GM15510 (cell line): ENCODE measurements around the gene COX6B1.
A peak's percentile ranks its signal among the peaks of the same experiment; 100 is the strongest.

Experiments used
- POLR2A ChIP-seq: IDR thresholded peaks from 3 replicates; pipeline ENCODE4 v1.6.1; 2011; ENCODE audit warnings: borderline replicate concordance; ENCODE audit not compliant: insufficient read length; ENCODE audit errors: extremely low read depth

The COX6B1 gene

GRCh38 chr19:35648017-35648961 lies at the start of gene COX6B1:
TSS of gene COX6B1 (plus strand) at chr19:35648323. CDS start at chr19:35651244, 2,921 bp downstream.
- TF ChIP-seq POLR2A, result peak; percentile 86

GRCh38 chr19:35601971-35602370 lies 46.2 kb upstream of the COX6B1 start:
- TF ChIP-seq POLR2A, result no peak

- no peak for TF ChIP-seq POLR2A
These were observed 40.5 kb upstream of the COX6B1 start for GRCh38 chr19:35607661-35608060.

GRCh38 chr19:35608251-35608650 lies 39.9 kb upstream of the COX6B1 start:
- TF ChIP-seq POLR2A, result no peak

- peak; percentile 57 for TF ChIP-seq POLR2A
These were observed 38.2 kb upstream of the COX6B1 start for GRCh38 chr19:35609851-35610353.

- no peak for TF ChIP-seq POLR2A
These were observed 35.9 kb upstream of the COX6B1 start for GRCh38 chr19:35612224-35612558.

GRCh38 chr19:35612559-35613321 lies 35.4 kb upstream of the COX6B1 start, which contains the start of gene HAUS5:
TSS of gene HAUS5 (plus strand) at chr19:35612735. CDS start at chr19:35612795, 60 bp downstream.
- peak; percentile 81 for TF ChIP-seq POLR2A

- TF ChIP-seq POLR2A, result no peak
These were observed 34.5 kb upstream of the COX6B1 start for GRCh38 chr19:35613574-35613973.

GRCh38 chr19:35615036-35615435 lies 33.1 kb upstream of the COX6B1 start:
- no peak for TF ChIP-seq POLR2A

- no peak for TF ChIP-seq POLR2A
These were observed 29.3 kb upstream of the COX6B1 start for GRCh38 chr19:35618857-35619256.

GRCh38 chr19:35619290-35619923 lies 28.7 kb upstream of the COX6B1 start:
- no peak for TF ChIP-seq POLR2A

- no peak for TF ChIP-seq POLR2A
These were observed 28.1 kb upstream of the COX6B1 start for GRCh38 chr19:35620001-35620400.

GRCh38 chr19:35621708-35622107 lies 26.4 kb upstream of the COX6B1 start:
- no peak for TF ChIP-seq POLR2A

GRCh38 chr19:35622750-35623149 lies 25.4 kb upstream of the COX6B1 start:
- TF ChIP-seq POLR2A, result no peak
